Dermis microvascular lymphatic vessel endothelial cell (primary cell): ENCODE results near the gene GGA1. TPM values are rescaled to one million over a fixed set of nuclear protein-coding genes. Genes with fewer than 3 reads are reported as not detected.

ENCODE experiments used
- DNase-seq, 2 donors: peaks; one replicate each; pipeline versions ENCODE4 v3.0.0 to v3.0.0-alpha.2; 2010; ENCODE audit warnings: low read depth in 2 of 2
- total RNA-seq: library from RNA; depleted of rRNA; stranded (reverse); fragments of >200 nt; gene quantifications from 2 replicates; pipeline ENCODE4 v1.2.1, GENCODE V29; 2014

Gene GGA1, protein sequence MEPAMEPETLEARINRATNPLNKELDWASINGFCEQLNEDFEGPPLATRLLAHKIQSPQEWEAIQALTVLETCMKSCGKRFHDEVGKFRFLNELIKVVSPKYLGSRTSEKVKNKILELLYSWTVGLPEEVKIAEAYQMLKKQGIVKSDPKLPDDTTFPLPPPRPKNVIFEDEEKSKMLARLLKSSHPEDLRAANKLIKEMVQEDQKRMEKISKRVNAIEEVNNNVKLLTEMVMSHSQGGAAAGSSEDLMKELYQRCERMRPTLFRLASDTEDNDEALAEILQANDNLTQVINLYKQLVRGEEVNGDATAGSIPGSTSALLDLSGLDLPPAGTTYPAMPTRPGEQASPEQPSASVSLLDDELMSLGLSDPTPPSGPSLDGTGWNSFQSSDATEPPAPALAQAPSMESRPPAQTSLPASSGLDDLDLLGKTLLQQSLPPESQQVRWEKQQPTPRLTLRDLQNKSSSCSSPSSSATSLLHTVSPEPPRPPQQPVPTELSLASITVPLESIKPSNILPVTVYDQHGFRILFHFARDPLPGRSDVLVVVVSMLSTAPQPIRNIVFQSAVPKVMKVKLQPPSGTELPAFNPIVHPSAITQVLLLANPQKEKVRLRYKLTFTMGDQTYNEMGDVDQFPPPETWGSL
- total RNA-seq, result 42.0 and 62.8 TPM in 2 replicates

DNA sequence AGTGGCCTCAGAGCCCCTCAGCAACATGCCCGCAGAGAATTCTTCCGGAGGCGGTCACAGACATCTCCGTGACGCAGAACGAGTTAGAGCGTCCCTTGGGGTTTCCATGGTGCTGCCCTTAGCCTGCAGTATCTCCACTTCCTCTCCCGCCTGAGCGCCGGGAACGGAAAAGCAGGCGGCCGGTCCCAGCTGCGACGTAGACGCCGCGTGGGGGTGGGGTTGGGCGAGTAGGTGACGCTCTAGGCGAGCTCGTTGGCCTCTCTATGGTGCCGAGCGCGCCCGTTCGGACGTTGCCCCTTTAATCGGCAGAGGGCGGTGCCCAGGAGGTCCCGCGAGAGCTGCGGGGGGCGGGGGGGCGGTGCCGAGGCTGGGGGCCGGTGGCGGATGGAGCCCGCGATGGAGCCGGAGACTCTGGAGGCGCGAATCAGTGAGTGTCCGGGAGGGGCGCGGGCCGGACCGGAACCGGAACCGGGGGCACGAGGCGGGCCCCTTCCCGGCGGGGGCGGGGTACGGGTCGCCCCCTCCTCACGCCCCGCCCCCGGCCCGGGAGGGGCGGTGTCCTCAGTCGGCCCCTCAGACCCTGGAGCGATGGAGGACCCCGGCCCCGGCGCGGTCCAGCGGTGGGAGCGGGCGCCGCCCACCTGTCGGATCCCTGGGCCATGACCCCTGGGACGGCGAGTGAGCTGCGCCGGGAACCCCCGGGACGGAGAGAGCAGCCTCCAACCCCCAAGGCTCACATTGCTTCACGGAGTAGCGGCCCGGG is at the start of gene GGA1:
TSS of gene GGA1 (plus strand) at position 358 of the 763 bp plus-strand sequence. CDS start at position 385, 27 bp downstream.
- DNase-seq, result peak; percentile 97 to 98

DNA sequence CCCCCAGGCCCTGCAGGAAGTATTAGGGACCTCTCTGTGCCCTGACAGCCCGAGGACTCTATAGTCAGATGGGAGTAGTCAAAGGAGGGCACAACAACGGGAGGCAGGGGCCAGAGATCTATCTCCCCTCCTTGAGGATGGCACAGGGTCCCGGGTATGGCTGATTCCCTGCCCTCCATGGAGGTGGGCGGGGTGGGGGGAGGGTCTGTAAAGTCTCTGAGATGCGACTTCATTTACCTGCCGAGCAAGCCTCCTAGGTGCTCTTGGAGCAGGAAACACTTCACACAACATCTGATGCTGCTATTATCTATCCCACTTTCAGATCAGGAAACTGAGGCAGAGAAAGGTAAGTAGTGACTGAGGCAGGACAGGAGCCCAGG is 49.1 kb upstream of the GGA1 start:
- no peak for DNase-seq

DNA sequence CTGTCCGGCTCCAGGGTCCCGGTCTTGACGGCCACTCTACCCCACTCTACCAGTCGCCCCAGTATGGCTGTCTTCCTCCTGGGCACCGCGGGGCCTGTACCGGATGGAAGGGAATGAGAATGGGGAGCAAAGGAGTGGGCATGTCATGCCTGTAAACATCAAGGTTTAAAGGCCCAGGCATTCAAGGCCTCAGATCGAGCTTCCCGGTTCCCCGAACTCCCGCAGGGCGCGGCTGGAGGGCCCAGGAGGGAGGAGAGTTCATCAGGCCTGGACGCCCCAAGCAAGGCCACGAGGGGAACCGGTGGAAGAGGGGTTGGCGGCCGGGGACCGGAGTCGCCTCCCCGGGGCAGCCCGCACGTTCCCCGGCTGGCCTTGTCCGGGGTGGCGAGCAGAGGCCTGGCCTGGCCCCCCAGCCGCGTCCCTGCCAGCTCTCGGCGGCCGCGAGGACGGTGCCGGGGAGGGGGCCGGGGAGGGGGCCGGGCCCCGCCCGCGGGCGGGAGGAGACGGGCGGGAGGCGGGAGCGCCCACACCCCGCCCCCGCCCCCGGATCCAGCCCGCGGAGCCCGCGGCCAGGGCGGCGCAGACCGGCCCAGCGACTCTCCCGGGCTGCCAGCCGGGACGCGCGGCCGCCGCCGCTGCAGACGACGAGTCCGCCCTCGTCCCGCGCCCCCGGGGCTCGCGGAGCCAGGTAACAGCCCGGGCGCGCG is 48.6 kb upstream of the GGA1 start, which contains the start of gene CDC42EP1:
TSS of gene CDC42EP1 (plus strand) at position 580 of the 707 bp plus-strand sequence. CDS start 5,870 bp downstream, outside the sequence.
- DNase-seq, result peak in 1 of 2 donors; percentile 54

DNA sequence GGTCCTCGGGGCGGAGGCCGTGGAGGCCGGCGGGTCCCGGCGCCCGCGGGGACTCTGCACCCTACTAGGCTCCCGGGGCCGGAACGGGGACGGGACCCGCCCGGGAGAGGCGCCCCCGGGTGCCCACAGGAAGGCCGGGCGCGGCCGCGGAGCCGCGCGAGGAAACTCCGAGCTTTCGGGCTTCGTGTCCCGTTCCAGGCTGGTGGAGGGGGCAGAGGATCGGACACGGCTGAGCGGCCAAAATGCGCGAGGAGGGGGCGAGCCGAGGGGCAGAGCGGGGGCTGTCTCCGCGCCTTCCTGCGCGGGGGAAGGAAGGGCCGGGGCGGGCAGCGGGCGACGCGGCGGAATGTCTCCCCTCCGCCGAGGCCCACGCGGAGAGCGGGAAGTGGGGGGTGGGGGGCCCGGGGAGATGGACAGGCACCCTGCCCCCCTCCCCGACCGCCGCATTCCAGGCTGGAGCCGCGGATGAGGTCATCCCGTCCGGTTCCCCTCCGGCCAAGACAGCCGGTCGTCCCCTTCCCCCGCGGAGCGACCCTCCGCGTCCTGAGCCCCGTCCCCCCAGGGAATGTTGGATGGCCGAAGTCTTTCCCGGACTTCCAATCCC is 47.9 kb upstream of the GGA1 start:
- peak in 1 of 2 donors; percentile 69 for DNase-seq

DNA sequence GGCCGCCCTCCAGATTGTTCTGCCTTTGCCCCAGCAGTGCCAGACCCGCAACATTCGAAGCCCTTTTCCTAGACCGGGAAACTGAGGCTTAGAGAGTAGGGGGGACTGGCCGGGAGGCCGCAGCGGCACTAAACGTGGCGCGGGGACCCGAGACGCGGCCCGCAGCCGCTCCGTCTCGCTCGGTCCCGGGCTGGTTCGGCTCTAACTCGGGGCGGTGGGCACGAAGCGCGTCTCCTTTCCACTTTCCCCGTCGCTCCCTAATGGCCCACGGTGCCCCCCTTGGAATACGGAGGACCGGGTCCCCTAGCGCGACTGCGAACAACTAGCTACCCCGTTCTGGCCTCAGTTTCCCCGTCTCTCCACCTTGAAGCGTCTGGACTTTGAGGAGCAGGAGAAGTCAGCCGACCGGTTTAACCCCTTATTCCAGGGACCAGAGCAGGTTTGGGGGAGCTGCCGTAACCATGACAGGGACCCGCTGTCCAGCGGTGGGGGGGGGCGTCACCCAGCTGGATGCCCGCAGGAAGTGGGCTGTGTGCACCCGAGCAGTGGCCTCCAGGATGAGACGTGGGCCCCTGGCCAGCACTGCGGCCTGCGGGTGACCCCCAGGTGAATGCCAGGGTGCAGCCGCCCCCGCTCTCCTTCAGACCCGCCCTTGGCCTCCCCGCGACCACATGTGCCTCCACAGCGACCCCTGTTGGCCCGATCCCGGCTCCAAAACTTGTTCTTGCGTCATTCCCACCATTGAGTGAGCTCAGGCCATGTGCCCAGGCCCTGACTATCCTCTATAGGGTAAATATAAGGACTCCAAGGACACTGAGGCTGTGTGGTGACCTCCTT is 47.2 kb upstream of the GGA1 start:
- peak; percentile 70 to 90 for DNase-seq

DNA sequence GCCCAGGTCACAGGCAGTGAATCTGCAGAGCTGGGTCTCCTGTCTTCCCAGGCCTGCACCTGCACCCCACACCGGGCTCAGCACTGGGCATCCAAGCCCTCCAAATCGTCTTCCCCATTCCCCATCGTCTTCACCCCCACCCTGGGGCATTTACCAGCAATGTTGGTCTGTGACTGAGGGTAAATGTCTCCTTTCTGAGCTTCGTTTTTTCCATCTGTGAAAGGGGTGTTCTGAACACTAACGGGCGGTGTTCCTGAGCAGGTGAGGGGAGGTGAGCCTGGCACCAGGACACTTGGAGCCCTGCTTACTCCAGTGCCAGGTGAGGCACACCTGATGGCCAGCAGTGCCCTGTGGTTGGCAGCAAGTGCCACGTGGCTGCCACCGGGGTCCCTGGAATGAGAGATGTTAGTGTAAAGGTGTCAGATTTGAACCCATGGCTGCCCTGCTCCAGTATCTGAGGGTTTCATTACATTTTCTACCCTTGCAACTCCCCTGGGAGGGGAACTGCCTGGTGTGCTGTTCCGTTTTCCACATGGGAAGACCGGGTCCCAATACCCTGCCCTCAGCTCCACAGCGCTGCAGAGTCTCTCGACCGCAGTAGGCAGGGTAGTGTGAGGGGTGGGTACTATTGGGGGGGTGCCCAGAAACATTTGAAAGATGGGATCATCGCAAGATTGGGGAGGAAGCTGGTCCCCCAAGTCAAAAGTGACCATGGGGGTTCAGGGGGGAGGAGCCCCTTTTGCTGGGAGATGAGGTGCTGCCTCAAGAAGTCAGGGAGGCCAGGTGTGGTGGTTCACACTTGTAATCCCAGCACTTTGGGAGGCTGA is 46.4 kb upstream of the GGA1 start:
- DNase-seq, result no peak

DNA sequence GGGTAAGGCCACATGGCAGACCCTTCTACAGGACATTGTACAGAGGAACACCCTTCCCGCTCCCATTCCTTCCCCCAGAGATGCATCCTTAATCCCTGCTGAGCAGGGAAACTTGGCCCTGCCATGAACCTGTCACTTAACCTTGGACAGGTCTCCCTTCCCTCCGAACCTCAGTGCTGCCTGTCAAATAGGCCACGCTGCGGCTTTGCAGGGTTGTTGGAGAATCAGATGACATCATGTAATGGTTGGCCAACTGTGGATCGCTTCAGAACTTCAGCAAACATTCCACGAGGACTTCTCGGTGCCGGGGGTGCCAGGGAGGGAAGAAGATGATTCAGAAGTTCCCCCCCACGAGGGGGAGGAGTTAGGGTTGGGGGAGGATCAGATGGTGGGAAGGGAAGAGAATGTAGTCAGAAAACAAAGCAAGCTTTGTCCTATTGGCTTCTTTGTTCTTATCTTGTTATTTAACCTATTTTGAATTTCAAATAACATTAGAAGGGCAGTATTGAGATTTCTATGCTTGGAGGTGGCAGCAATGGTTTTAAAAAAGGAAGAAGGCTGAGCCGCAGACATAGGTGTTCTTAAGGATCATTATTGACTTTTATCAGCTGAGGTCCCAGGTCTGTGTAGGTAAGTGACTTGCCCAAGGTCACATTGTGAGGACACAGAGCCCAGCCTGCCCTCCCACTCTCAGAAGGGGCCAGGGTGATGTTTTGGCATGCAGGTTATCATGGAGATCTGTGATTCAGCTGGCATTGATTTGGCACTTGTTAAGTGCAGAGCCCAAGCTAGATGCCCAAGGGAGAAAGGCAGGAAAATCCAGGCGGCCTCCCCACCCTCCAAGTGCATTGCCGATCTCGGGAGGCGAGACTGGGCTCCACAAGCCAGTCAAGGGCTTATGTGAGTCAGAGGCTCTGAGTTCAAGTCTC is 45.2 kb upstream of the GGA1 start:
- DNase-seq, result peak; percentile 48 to 90

DNA sequence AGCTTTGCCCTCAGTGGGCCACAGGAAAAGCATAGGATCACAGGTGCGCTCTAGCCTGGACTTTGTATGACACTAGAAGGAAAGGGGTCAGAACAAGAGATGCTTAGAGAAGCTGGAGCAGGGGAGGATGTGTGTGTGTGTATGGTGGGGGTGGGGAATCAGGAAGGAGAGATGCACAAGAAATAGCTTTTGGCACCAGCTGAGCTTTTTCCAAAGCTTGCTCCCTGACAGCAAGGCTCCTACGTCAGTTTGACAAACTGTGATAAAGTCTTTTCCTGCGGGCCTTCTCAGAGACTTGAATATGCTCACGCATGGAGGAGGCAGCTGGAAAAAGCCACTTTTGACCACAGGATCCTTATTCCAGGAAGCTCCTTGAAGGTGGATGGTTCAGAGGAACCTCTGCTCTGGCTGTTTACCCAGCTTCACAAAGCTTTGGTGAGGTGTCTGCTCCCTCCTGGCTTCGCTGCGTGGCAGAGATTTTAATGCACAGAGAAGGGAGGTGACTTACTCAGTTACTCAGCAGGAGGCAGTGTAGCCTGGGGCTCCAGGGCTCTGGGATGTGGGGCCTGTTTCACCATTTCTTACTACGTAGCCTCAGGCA is 44.4 kb upstream of the GGA1 start:
- no peak for DNase-seq

DNA sequence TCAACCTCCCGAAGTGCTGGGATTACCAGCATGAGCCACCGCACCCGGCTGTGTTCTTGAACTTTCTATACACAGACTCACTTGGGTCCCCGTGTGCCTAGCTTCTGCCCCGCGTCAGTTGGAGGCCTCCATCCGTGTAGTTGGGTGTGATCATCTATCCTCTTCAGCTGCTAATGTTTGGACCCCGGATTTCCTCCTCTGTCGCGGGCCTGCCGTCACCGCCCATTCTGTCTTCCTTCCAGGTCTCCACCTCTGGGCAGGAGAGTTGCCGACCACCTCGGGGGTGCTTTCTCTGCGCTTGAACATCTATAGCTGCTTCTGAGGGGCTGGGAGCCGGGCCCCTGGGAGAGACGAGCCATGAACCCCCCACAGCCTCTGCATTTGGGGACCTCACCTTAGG is 42.8 kb upstream of the GGA1 start:
- no peak for DNase-seq

DNA sequence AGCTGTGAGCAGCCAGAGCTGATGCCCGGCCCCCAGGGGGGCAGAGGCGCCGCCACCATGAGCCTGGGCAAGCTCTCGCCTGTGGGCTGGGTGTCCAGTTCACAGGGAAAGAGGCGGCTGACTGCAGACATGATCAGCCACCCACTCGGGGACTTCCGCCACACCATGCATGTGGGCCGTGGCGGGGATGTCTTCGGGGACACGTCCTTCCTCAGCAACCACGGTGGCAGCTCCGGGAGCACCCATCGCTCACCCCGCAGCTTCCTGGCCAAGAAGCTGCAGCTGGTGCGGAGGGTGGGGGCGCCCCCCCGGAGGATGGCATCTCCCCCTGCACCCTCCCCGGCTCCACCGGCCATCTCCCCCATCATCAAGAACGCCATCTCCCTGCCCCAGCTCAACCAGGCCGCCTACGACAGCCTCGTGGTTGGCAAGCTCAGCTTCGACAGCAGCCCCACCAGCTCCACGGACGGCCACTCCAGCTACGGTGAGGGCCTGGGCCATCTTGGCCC is 42.3 kb upstream of the GGA1 start:
- no peak for DNase-seq

DNA sequence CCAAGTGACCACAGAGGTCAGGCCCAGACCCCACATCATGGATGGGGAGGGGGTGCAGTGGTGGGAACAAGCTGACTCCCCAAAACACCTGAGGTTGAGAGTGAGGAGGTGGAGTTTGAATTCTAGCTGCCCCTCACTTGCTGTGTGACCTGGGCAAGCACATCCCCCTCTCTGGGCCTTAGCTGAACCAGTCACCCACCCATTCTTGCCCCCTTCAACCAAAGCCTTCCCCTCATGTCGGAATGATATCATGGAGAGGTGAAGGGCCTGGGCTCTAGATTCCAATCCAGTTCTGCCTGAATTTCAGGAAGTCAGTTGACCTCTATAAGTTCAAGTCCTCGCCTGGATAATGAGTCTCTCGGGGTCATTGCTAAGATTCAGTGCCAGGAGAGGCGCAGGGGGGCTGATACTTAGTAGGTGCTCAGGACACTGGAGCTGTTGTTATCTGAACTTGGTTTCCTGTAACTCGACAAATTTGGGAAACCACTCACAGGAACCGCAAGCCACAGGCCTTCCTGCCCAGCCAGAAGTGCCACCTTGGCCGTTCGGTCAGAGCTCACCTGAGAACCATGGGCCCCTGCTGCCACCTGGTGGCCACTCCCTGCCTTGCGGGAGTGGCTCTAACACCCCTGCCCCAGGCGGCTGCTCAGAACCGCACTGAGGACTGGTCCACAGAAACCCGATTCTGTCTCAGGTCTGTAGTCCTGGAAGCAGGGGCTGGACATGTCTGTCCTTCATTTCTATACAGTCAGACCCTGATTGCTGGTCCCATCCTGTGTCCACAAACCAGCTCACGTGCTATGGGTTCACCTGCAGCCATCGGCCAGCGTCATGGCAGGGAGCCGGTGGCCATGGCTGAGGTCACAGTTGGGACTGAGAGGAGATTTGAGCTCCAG is 41.5 kb upstream of the GGA1 start:
- peak; percentile 43 to 71 for DNase-seq

DNA sequence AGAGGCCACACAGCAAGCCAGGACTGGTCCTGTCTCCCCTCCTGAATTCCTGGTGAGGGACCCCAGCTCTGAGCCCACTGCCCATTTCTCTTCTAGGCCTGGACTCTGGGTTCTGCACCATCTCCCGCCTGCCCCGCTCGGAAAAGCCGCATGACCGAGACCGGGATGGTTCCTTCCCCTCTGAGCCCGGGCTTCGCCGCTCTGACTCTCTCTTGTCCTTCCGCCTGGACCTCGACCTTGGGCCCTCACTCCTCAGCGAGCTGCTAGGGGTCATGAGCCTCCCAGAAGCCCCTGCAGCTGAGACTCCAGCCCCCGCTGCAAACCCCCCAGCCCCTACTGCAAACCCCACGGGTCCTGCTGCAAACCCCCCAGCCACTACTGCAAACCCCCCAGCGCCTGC is 40.6 kb upstream of the GGA1 start:
- no peak for DNase-seq

DNA sequence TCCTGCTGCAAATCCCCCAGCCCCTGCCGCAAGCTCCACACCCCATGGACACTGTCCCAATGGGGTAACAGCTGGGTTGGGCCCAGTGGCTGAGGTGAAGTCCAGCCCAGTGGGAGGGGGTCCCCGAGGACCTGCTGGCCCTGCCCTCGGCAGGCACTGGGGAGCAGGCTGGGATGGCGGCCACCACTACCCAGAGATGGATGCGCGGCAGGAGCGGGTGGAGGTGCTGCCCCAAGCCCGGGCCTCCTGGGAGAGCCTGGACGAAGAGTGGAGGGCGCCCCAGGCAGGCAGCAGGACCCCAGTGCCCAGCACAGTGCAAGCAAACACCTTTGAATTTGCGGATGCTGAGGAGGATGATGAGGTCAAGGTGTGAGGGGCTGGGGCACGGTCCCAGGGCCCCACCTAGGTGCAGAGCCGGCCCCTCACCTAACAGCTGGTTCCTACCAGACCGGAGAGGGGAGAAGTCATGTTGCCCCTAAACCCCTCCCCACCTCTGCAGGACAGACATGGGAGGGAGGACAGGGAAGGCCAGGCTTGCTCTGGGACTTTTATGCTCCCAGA is 40.1 kb upstream of the GGA1 start:
- DNase-seq, result no peak

DNA sequence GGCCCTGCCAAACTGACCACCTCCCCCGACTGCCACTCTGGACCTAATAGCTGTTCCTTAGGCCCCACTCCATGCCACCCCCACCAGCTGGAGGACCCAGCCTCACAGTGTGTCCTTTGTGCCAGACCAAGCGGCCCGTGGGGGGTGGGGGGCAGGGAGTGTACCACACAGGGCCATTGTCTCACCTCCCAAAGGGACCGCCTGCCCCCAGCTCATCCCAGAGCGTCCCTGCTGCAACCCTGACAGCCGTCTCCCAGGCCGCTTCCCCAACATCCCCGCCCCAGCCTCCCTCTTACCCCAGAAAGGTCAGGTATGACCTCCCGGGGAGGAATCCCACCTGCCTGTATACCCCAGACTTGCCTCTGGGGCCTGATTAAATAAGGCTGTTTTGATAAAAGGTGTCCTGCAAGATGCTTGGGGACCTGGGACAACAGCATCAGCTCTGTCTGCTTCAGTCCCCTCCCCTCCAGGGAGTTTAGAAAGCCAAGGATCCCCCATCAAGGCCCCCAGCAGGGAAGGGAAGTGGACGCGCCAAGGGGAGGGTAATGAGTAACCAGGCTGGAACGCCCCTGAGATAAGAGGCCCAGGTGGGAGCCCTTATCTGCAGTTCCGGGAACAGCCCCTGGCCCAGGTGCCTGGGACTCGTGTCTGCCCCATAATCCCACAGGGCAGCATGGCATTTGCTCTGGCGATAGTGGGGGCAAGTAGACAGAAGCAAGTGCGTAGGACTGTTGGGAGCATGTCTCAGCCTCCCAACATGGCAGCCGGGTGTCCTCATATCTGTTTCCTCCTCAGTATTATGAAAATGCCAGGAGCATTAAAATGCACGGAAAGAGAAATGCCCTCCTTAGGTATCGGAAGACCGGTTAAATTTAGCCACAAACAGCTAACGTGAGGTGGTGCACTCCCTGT is 39.4 kb upstream of the GGA1 start:
- DNase-seq, result no peak
